RCC 7860 (cell line): Measurements from ENCODE around the gene DNAH10.
"Not testable (repeated sequence)": the region's sequence is repeated elsewhere in the genome, so short reads cannot be mapped to it uniquely, and the experiment has no call there.

Experiments used
- DNase-seq: peaks from one replicate; pipeline ENCODE4 v3.0.0-alpha.2; 2015; ENCODE audit warnings: low spot score
- FAIRE-seq: peaks from 2 replicates; lab custom pipeline; 2012; peaks lifted over from hg19 to GRCh38; lab: Jason Lieb, UNC

DNAH10 gene

GRCh38 chr12:123944696-123945095 is 182.6 kb downstream of the DNAH10 start:
- DNase-seq: no peak
- FAIRE-seq: no peak

DNA sequence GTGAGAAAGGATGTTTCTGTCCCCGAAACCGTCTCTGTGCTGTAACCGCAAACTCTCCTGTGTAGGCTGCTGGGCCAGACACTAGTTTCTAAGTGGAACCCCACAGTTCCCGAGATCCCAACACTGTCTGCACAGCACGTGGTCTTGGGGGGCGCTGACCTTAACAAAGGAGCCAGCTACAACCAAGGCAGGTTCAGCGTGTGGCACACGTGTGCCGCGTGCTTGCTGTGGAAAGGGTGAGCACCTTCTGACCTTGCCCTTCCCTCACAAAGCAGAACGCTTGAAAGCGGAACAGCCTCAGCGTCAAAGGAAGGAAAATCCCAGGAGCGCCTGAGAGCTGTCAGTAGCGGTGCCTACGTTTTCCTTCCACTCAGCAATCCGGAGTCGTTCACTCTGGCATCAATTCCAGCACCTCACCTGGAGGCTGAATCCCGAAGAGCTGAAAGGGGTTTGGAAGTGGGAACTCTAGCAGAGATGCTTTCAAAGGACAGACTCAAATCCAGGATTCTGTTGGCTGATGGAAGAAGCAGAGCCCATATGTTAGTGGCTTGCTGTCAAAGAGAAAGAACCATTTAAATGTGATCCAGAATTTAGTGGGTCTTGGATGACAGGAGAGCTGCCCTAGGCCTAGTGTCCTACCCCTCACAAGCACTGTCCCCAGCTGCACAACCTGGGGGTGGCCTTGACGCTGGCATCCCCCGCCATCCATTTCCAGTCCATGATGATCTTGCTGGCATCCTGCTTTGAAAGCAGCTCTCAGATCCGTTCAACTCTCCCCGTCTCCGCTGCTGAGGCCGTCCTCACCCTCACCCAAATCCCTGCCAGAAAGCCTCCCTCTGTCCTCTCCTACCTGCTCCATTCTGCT is 183.4 kb downstream of the DNAH10 start:
- DNase-seq: no peak
- FAIRE-seq: no peak

GRCh38 chr12:123946152-123946515 is 184.0 kb downstream of the DNAH10 start:
- FAIRE-seq (no peak), DNase-seq (no peak)

GRCh38 chr12:123946516-123947505 is 184.7 kb downstream of the DNAH10 start:
- not testable (repeated sequence) for FAIRE-seq, DNase-seq

DNA sequence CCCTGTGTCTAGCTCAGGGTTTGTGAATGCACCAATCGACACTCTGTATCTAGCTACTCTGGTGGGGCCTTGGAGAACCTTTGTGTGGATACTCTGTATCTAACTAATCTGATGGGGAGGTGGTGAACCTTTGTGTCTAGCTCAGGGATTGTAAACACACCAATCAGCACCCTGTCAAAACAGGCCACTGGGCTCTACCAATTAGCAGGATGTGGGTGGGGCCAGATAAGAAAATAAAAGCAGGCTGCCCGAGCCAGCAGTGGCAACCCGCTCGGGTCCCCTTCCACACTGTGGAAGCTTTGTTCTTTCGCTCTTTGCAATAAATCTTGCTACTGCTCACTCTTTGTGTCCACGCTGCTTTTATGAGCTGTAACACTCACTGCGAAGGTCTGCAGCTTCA is 185.4 kb downstream of the DNAH10 start:
- FAIRE-seq, DNase-seq: not testable (repeated sequence)

DNA sequence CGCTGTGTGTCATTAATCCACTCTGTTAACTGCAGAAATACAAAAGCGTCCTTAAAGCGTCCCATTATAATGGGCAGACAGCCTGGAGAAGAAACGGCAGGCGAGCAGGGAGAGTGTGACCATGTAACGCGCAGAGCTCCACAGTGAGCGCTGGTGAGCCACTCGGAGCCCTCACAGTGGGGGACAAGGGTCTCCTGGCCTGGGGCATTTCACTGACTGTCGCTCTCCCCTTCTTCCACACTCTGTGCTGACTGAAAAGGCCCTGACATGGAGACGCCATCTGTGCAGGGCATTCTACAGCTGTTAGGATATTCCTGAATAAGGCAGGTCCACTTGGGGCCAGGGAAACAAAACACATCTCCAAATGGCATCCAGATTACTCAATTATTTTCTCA is 186.3 kb downstream of the DNAH10 start:
- DNase-seq (no peak), FAIRE-seq (no peak)

DNA sequence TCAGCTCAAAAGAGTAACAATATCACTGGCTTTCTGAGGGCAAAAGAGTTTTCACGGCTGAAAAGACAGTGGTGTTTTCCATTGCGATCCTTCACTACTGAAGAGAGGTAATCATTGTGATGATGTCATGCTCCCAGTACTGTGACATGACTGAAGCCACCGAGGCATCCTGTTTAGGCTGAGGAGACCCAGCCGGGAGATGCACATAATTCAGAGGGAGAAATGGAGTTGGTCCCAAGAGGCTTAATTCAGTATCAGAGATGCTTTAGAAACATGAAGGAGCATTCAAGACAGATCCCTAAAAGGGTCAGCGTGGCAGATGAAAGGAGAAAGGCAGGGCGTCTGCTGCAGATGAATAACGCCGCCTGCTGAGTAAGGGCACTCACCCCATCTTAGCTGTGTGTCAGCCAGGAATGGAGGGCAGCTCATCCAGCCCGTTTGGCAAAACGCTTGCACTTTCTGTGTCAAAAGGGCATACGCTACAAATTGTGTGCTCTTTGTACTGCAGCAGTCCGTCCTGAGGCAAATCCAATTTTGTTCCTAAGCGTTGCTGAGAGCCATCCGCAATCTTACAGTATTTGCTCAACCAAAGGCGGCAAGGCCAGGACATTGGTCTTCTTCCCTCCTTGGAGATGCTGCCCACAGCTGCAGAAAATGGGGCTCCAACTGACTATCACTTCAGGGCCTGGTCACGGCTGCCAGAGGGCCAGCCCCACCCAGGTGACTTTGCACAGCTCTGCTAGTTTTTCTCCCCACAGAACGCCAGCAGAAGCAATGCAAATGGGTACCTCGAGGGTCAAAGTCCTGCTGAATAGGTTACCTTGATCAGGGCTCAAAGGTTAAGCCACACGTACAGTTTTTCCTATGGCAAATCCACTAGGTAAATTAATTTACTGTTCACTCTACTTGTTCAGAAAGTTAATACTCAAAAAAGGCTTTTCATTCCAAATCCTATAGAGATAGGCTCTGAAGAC is 187.0 kb downstream of the DNAH10 start:
- FAIRE-seq (no peak), DNase-seq (no peak)

DNA sequence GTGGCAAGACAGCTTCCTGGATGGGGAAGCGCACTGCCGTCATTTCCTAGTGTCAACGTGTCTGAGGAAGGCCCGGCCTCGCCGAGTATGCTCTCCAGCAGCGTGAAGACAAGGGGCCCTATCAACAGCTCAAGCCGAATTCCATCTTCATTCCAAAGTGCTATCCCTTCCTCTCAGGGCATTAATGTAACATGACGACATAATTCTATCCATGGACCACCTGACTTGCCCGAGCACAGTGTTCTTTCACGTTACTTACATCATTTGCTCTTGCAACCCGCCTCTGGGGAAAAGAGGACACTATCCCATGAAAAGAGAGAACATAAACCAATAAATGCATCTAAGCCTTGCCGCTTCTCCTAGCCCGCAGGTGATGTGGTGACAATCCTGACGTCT is 187.7 kb downstream of the DNAH10 start:
- no peak for FAIRE-seq
- DNase-seq: no peak

DNA sequence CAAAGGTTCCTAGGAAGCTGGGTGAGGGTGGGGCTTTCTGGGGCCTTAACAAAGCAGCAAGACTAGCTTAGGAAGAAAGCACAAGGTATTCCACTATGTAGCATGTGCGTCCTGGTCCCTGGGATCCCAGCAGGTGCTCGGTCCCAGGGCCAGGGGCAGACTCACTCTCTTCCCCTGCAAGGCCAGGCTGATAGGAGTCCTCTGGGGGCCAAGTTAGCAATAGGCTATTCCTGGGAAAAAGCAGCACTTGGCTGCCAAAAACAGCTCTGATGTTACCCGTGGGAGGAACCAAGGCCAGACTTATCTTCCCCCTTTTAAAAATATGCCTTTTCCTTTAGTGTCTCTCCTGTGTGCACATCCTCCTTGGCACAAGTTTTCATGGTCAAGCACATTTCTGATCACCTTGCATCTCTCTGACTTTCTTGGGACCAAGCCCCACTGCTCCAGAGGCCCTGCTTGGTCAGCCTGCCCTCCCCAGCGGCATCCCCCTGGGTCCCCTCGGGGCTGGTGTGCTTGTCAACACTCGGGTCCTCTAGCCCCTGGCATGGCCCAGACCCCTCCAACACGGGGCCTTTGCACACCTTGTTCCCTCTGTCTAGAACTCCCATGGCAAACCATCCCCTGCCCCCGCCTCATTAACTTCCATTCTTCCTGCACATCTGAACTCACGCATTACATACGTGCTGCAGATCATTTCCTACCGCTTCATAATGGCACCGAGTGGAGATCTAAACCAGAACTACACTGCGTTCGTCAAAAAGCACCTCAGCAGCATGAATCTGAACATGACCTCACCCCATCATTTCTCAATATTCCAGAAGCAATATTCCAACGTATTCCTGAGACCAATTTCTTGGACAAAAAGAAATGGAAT is 188.6 kb downstream of the DNAH10 start:
- FAIRE-seq (no peak), DNase-seq (no peak)

GRCh38 chr12:123951467-123951866 is 189.4 kb downstream of the DNAH10 start:
- FAIRE-seq (no peak), DNase-seq (no peak)

DNA sequence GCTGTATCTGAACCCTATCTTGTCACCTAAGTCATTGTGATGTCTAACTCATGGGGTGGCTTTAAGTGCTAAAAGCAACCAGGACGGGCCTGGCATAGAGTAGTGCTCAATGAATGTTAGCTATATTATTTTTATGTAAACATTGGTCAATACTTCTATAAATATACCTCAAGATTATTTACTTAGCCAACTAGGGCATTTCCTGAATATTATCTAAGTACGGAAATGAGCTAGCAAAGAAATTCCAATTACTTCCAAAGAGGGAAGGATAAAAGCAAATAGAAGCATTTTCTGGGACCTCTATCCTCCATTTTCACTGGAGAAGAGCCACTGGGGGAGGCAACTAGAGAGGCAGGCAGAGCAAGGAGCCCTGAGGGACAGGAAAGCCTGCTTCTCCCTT is 189.9 kb downstream of the DNAH10 start:
- FAIRE-seq: no peak
- DNase-seq: no peak

DNA sequence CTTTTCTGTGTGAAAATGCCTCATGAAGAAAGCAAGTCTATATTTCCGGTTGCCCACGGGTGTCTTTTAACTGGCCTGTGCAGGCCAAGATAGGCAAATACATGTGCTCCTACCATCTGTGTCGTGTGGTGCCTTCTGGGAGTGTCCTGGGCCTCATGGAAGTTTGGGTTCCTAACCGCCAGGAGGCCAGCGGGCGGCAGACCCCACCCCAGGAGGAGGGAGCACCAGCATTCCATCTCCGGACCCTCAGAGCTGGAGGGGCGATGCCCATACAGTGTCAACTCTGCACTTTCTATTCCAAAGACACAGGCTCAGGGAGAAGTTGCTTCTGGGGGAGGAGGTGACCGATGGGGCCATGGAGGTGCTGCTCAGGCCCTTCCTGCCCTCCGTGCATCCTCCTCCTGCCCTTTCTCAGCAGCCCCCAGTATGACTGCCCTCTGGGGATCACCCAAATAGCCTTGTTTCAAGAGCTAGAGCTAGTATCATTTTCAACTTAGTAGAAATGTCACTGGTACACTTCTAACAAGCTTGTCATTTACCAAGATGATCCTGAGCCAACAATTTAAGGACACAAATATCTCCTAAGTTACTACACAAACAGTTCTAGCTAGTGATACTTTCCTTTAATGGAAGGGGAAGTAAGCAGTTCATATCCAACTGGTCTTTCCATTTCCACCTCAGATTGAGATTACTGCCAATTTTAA is 192.7 kb downstream of the DNAH10 start:
- FAIRE-seq (no peak), DNase-seq (no peak)

- DNase-seq: no peak
- FAIRE-seq: no peak
Measured at GRCh38 chr12:123956249-123956648, 194.1 kb downstream of the DNAH10 start.

DNA sequence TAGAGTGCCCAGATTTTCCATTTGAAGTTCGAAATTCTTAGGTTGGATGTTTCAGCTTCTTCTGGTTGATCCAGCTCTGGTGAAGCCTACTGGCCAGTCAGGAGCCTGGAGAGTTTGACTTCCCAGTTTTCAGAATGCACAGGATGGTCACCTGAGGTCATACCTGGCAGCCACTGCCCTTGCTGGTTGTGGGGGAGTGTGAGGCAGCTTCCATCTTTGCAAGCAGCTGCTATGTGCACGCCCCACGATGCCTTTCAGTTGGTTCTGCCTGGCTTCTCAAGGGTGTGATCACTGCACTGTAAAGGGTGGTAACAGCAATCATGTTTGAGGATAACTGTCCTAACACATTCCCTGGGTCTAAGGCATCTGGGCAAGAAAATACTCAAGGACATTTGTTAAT is 195.1 kb downstream of the DNAH10 start:
- DNase-seq (no peak), FAIRE-seq (no peak)

DNA sequence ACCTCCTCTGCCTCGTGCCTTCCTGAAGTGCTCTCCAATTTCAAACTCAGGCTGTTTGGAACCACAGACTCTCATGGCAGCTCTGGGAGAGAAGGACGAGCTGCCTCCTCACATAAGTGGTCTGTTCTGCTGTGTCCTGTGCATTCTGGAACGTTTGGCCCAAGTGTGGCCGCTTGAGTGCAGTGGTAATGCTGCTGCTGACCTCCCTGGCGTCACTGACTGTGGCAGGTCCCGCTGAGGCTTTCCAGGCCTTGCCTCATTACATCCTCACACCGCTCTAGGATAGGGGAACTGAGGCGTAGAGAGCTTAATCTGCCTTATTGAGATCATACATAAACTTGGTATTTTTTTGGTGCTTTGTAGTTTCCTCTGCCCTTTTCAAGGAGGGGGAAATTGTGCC is 196.4 kb downstream of the DNAH10 start:
- FAIRE-seq (no peak), DNase-seq (no peak)

- FAIRE-seq (no peak), DNase-seq (no peak)
Measured at GRCh38 chr12:123958876-123959275, 196.8 kb downstream of the DNAH10 start.

GRCh38 chr12:123960029-123960735 is 198.1 kb downstream of the DNAH10 start:
- no peak for DNase-seq
- no peak for FAIRE-seq

GRCh38 chr12:123960856-123961255 is 198.8 kb downstream of the DNAH10 start:
- DNase-seq: no peak
- FAIRE-seq: no peak
